ENCODE measurements around the gene HEMK1. TPM values are rescaled to one million over a fixed set of nuclear protein-coding genes. Genes with fewer than 3 reads are reported as not detected.

Gene HEMK1
- total RNA-seq, 1 donor, result 8.6 TPM

DNA sequence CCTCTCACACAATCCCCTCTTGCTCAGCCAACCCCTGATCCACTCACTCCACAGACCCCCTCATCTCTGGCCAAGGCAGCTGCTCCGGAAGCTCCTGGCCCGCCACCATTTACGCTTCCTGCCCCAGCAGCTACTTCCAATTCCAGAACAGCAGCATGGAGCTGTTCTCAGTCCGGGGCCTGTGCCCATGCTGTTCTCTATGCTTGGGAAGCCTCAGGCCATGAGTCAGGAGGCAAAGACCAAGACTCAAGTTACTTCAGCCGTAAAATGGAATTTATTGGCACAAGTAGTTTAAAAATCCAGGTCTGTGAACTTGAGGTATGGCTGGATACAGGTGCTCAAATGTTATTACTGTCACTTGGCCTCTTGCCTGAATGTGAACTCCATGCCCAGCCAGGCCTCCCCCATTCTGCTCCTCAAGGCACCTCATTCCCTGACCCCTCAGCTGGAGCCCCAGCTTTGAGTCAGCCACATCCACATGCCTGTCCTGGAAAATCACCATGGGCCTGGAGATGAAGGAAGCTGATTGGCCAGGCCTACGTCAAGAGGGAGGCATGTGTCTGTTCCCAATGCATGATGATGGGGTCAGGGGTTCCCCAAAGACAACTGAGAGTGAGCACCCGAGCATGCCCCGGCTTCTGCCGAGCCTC is 34.5 kb upstream of the HEMK1 start:
- TF ChIP-seq, protein P1, sequence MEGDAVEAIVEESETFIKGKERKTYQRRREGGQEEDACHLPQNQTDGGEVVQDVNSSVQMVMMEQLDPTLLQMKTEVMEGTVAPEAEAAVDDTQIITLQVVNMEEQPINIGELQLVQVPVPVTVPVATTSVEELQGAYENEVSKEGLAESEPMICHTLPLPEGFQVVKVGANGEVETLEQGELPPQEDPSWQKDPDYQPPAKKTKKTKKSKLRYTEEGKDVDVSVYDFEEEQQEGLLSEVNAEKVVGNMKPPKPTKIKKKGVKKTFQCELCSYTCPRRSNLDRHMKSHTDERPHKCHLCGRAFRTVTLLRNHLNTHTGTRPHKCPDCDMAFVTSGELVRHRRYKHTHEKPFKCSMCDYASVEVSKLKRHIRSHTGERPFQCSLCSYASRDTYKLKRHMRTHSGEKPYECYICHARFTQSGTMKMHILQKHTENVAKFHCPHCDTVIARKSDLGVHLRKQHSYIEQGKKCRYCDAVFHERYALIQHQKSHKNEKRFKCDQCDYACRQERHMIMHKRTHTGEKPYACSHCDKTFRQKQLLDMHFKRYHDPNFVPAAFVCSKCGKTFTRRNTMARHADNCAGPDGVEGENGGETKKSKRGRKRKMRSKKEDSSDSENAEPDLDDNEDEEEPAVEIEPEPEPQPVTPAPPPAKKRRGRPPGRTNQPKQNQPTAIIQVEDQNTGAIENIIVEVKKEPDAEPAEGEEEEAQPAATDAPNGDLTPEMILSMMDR (IDR thresholded peaks at IDR 0.05; ENCODE audit: insufficient read depth, low read depth, low read length), result no peak
- DNase-seq (ENCODE audit: low read depth), result no peak

DNA sequence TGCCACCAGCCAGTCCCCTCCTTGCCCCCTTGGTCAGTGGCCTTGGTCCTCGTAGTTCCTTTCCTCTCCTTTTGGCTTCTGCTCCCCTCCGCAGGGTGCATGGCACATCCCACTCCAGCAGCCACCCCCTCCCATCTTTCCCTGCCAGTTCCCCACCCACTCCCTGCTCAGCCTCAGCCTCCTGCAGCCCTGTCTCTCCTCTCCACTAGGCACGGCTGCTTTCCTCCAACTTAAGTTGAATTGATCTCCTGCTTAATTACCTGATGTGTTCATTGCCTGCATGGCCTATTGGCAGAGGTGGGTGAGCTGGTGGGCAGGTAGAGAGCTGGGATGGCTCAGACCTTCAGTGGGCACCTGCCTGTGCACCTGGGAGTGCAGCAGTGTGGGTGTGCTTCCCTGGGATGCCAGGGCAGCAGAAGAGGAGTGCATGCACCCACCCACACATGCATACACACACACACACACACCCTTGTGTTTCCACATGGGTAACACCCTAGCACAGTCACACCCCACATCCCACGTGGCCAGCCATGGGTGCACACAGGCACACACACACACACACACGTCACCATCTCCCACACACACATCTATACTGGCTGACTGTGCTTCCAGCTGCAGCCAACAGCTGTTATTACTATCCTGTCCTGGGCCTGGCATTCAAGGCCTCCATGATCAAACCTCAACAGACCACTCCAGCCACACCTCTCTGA is 32.7 kb upstream of the HEMK1 start:
- DNase-seq (ENCODE audit: low read depth), result no peak
- TF ChIP-seq, protein P1 (IDR thresholded peaks at IDR 0.05; ENCODE audit: insufficient read depth, low read depth, low read length), result no peak

More for the DNA sequence above, 34.5 kb upstream of the HEMK1 start:
- no peak overlapping the region for H3K4me3 ChIP-seq (ENCODE audit: low read depth, low read length)

DNA sequence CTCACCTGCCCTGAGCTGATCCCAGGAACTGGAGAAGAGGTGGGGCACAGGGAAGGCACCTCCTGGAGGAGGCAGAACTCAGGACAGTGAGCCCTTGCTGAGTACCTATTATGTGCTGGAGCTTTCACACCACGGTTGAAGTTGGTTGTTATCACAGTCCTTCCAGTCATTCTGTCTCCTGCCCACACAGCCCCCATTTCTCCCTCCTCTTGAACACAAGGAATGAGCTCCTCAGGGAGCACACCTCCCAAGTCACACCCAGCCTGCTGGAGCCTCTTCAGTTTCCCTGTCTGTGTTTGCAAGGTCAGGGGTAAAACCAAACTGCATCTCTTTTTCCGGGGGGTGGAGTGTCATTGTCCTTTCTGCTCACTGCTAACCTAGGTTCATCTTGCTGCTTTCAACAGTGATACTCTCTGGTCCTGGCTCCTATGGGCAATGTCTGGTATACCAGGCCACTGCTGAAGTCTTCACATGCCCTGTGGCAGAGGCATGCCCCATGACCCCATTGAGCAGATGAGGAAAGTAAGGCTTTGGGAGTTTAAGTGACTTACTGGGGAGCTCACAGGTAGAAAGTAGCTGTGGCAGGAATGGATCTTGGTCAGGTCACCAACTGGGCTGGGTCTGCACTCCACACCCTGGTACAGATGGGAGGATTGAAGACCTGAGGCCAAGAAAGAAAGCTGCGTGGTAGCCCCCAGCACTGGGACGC is 31.7 kb upstream of the HEMK1 start:
- H3K4me3 ChIP-seq (ENCODE audit: low read depth, low read length), result no peak overlapping the region
- DNase-seq (ENCODE audit: low read depth), result no peak
- TF ChIP-seq, protein P1 (IDR thresholded peaks at IDR 0.05; ENCODE audit: insufficient read depth, low read depth, low read length), result no peak

More for the DNA sequence above, 32.7 kb upstream of the HEMK1 start:
- no peak overlapping the region for H3K4me3 ChIP-seq (ENCODE audit: low read depth, low read length)

DNA sequence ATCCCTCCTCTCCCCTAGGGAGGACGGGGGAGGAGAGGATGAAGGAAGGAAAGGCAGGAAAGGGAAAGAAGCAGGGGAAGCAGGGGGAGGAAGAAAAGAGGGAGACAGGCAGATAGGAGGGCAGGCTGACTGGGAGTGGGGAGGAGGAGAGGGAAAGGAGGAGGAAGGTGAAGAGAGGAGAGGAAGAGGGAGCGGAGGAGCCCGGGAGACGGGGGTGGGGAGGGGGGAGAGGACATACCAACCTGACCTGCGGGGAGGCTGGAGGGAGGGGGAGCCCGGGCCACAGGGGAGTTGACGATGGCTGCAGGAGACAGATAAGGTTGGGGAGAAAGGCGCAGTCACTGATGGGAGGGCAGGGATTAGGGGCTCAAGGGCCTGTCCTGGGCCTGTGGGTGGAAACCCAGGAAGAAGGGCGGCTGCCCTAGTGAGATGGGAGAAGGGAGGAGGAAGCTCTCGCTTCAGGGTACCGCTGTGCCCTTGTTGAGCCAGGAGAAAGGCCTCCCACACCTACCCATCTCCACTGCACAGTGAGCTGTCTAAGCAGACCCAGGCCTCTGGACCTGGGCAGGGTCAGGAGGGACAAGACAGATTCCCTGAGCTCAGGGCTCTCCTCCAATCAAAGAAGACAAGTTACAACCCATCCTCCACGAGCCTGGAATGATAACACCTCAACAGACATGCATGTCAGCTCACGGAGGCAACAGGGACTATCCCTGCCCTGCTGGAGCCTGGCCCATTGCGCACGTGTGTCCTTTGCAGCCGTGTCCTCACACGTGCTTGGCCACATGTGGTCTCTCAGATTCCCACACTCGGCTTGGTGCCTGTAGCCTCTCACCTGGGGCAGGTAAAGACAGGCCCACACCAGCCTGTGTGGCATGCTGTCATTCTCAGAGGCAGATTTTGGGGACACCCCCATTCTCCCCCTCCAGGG is 29.7 kb upstream of the HEMK1 start:
- DNase-seq (ENCODE audit: low read depth), result no peak
- TF ChIP-seq, protein P1 (IDR thresholded peaks at IDR 0.05; ENCODE audit: insufficient read depth, low read depth, low read length), result no peak
- H3K4me3 ChIP-seq (ENCODE audit: low read depth, low read length), result no peak overlapping the region

DNA sequence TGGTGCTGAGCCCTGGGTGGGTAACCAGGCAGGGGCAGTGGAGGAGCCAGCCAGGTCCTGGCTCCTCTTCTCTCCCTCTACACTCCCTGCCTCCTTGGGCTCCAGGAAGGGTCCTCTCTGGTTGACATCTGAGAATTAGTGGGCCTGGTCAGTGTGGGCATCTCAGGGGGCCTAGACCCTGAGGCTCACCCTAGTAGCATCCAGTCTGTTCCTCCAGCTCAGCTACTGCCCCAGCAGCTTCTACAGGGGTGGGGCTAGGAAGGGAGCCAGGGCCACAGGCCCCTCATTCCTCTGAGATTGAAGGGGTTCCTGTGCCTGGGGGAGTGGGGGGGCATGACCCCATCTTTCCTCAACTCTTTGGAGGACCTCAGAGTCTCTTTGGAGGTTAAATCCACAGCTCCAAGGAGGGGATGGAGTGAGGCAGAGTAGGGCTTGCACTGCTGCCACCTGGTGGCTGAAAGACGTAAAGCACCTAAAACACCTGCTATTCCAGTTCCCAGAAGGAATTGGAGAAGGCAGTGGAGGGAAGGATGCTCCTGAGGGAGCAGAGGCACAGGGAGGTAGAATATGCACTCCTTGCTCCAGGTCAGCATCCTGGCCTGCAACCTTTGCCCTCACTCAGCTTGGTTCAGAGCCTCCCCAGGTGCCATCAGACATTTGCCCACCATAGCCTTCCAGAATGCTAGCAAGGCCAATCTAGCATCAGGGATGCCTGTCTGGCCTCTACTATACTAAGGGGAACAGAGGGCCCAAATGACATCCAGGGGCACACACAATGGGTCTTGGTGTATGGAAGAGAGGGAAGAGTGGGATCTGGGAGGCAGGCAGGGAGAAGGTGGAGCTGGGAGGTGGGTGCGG is 26.9 kb upstream of the HEMK1 start:
- no peak overlapping the region for H3K4me3 ChIP-seq (ENCODE audit: low read depth, low read length)
- DNase-seq (ENCODE audit: low read depth), result peak; percentile 52
- TF ChIP-seq, protein P1 (IDR thresholded peaks at IDR 0.05; ENCODE audit: insufficient read depth, low read depth, low read length), result peak; percentile 91

Measured in fibroblast of villous mesenchyme (primary cell).